ENCODE results near the gene LTBR. TPM values are rescaled to one million over a fixed set of nuclear protein-coding genes. Genes with fewer than 3 reads are reported as not detected.
"Not testable (repeated sequence)": the region's sequence is repeated elsewhere in the genome, so short reads cannot be mapped to it uniquely, and the experiment has no call there.

LTBR gene
- total RNA-seq, 3 donors from 2014 or later (not counting 1 experiment from before 2014, with no cell fraction given): 3.7 to 5.8 (median 4.4) TPM

DNA sequence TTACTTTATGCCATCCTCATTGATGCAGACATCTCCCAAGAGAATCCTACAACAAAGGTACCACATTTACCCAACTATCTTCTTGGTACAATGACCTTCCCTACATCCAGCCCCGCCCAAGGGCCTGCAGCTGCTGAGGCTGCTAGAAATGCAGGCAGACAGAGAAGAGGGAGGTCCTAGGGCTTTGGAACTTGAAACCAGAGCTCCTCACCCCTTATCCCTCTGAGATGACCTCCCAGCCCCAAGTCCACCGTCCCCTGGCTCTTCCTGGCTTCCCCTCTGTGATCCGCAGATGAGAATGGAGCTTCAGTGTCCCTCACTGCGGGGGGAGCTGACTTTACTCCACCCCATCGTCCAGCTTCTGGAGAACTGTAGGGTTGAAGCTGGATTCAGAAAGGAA lies 40.4 kb upstream of the LTBR start:
- Histone ChIP-seq H3K27ac (ENCODE audit: low read length) (peak overlapping the region; percentile 29), H3K27me3 (ENCODE audit: control insufficient read depth, insufficient read depth, low read length) (no peaks in the 10 kb centered on the region), H3K4me3 (ENCODE audit: low read length) (no peak overlapping the region), H3K9me3 (ENCODE audit: control insufficient read depth, insufficient read depth, low read length) (no peaks in the 10 kb centered on the region), H3K4me1 (ENCODE audit: control insufficient read depth, insufficient read depth, low read length) (peaks cover 71% of the 10 kb centered on the region), H3K36me3 (ENCODE audit: control insufficient read depth, insufficient read depth, low read length) (no peaks in the 10 kb centered on the region)
- no peaks in the 10 kb centered on the region for H3K36me3 Mint-ChIP-seq
- WGBS (ENCODE audit: insufficient coverage): 91% methylated on average over 4 of the region's 5 CpGs
- DNase-seq (no peak), ATAC-seq (no peak)
- no peaks in the 10 kb centered on the region for H3K27me3 Mint-ChIP-seq (ENCODE audit: low read depth in 2 of 2)
- H3K9me3 Mint-ChIP-seq: no peaks in the 10 kb centered on the region
- H3K4me3 Mint-ChIP-seq: no peak overlapping the region
- intact Hi-C loops (cut with micrococcal nuclease): no loop called here
- H3K27ac Mint-ChIP-seq: no peak overlapping the region
- H3K4me1 Mint-ChIP-seq: peaks cover 38 to 57% of the 10 kb centered on the region in 2 donors
- TF ChIP-seq, protein P1, sequence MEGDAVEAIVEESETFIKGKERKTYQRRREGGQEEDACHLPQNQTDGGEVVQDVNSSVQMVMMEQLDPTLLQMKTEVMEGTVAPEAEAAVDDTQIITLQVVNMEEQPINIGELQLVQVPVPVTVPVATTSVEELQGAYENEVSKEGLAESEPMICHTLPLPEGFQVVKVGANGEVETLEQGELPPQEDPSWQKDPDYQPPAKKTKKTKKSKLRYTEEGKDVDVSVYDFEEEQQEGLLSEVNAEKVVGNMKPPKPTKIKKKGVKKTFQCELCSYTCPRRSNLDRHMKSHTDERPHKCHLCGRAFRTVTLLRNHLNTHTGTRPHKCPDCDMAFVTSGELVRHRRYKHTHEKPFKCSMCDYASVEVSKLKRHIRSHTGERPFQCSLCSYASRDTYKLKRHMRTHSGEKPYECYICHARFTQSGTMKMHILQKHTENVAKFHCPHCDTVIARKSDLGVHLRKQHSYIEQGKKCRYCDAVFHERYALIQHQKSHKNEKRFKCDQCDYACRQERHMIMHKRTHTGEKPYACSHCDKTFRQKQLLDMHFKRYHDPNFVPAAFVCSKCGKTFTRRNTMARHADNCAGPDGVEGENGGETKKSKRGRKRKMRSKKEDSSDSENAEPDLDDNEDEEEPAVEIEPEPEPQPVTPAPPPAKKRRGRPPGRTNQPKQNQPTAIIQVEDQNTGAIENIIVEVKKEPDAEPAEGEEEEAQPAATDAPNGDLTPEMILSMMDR (IDR thresholded peaks at IDR 0.05): no peak

DNA sequence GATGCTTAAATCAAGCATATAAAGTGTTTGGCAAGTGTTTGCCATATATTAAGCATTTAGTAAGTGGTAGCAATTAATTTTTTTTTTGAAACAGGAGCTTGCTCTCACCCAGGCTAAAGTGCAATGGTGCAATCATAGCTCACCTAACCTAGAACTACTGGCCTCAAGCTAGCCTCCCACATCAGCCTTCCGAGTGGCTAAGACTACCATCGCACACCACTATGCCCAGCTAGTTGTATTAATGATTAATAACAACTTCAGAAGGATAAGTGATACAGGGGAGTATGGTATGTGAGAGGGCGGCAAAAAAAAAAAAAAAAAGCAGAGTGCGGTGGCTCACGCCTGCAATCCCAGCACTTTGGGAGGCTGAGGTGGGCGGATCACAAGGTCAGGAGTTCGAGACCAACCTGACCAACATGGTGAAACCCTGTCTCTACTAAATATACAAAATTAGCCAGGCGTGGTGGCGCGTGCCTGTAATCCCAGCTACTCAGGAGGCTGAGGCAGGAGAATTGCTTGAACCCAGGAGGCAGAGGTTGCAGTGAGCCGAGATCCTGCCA lies 39.8 kb upstream of the LTBR start:
- peaks cover 65% of the 10 kb centered on the region for H3K4me1 ChIP-seq (ENCODE audit: control insufficient read depth, insufficient read depth, low read length)
- H3K27me3 Mint-ChIP-seq (ENCODE audit: low read depth in 2 of 2); H3K4me3 Mint-ChIP-seq; H3K27ac ChIP-seq (ENCODE audit: low read length); H3K36me3 Mint-ChIP-seq; H3K27me3 ChIP-seq (ENCODE audit: control insufficient read depth, insufficient read depth, low read length); H3K4me3 ChIP-seq (ENCODE audit: low read length); intact Hi-C loops (cut with micrococcal nuclease); H3K9me3 ChIP-seq (ENCODE audit: control insufficient read depth, insufficient read depth, low read length); H3K9me3 Mint-ChIP-seq; DNase-seq; ATAC-seq; H3K36me3 ChIP-seq (ENCODE audit: control insufficient read depth, insufficient read depth, low read length): not testable (repeated sequence)
- H3K4me1 Mint-ChIP-seq: peaks cover 38 to 57% of the 10 kb centered on the region in 2 donors
- H3K27ac Mint-ChIP-seq: peak overlapping the region in 1 of 2 donors; percentile 27
- 93% methylated on average over 9 of the region's 11 CpGs for WGBS (ENCODE audit: insufficient coverage)

DNA sequence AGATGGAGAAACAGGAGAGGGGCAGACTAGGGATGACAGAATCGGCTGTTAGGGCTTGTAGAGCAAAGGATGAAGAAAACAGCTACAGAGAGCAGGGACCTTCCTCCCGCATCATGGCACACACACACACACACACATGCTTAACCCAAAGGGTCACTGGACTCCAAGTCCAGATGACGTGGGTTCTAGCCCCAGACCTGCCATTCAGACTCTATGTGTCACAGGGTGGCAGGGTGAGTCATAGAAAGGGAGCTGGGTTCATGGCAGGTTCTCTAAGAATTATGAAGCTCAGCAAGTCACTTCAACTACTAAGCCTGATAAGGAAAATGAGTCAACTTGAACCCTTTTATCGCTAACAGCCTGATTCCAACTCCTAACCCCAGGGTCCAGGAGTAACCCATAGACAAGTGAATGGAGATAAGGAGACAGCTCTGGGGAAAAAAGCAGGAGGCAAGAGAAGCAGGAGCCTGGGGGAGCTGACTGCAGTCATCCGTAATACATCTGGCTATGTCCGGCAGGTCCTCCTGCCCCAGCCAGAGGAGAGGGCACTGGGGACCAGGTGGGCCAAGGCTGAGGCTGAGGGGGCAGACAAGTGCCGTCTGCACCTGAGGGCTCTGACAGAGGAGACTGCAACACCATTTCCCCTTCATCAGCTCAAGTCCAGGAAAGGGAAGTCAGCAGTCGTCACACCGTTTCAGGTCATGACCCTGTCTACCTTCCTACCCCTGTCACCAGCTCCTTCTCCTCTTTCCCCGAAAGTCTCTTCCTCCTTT lies 38.5 kb upstream of the LTBR start:
- H3K27me3 Mint-ChIP-seq (ENCODE audit: low read depth in 2 of 2): no peaks in the 10 kb centered on the region
- H3K36me3 ChIP-seq (ENCODE audit: control insufficient read depth, insufficient read depth, low read length): no peaks in the 10 kb centered on the region
- DNase-seq (peak in 1 of 2 donors; percentile 47), ATAC-seq (peak in 2 of 3 donors; percentile 56 to 65)
- peak overlapping the region; percentile 43 for H3K4me3 Mint-ChIP-seq
- intact Hi-C loops (cut with micrococcal nuclease): no loop called here
- H3K36me3 Mint-ChIP-seq: no peaks in the 10 kb centered on the region
- TF ChIP-seq, protein P1 (IDR thresholded peaks at IDR 0.05): no peak
- no peaks in the 10 kb centered on the region for H3K27me3 ChIP-seq (ENCODE audit: control insufficient read depth, insufficient read depth, low read length)
- peaks cover 38 to 57% of the 10 kb centered on the region in 2 donors for H3K4me1 Mint-ChIP-seq
- no peak overlapping the region for H3K27ac ChIP-seq (ENCODE audit: low read length)
- 50% methylated on average over 8 of the region's 10 CpGs for WGBS (ENCODE audit: insufficient coverage)
- peak overlapping the region; percentile 57 to 88 for H3K27ac Mint-ChIP-seq
- H3K9me3 ChIP-seq (ENCODE audit: control insufficient read depth, insufficient read depth, low read length): no peaks in the 10 kb centered on the region
- H3K4me3 ChIP-seq (ENCODE audit: low read length): no peak overlapping the region
- H3K9me3 Mint-ChIP-seq: no peaks in the 10 kb centered on the region
- peaks cover 54% of the 10 kb centered on the region for H3K4me1 ChIP-seq (ENCODE audit: control insufficient read depth, insufficient read depth, low read length)

DNA sequence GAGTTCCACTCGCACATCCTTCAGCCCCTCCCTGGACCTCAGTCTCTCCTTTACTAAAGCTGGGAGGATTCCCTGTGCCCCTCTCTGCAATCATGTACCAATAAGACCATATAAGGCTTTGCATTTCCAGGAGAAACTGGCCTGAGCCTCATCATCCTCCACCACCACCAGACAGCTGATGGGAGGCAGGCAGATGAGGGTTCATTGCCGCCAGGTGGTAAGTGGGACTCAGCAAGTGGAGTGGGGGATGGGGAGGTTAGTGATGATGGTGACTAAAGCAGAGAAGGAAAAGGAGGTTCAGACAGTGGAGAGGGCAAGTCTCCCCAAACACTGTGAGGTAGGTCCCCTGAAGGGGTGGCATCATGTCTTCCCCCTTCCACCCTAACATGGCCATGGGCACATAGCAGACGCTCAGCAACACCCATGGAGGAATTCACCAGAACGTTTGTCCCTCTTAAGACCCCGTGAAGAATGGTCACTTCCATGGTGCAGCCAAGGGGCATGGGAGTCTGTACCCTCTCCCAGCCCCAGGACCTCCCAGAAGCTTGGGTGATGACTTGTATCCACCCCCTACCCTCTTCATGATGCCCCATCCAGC lies 37.6 kb upstream of the LTBR start:
- H3K4me3 Mint-ChIP-seq: no peak overlapping the region
- peaks cover 52% of the 10 kb centered on the region for H3K4me1 ChIP-seq (ENCODE audit: control insufficient read depth, insufficient read depth, low read length)
- H3K27me3 Mint-ChIP-seq (ENCODE audit: low read depth in 2 of 2): no peaks in the 10 kb centered on the region
- no peaks in the 10 kb centered on the region for H3K36me3 Mint-ChIP-seq
- intact Hi-C loops (cut with micrococcal nuclease): no loop called here
- TF ChIP-seq, protein P1 (IDR thresholded peaks at IDR 0.05): no peak
- H3K27ac Mint-ChIP-seq: peak overlapping the region in 1 of 2 donors; percentile 88
- 81% methylated on average over 5 of the region's 5 CpGs for WGBS (ENCODE audit: insufficient coverage)
- ATAC-seq (no peak), DNase-seq (no peak)
- peaks cover 38 to 53% of the 10 kb centered on the region in 2 donors for H3K4me1 Mint-ChIP-seq
- no peaks in the 10 kb centered on the region for H3K9me3 Mint-ChIP-seq
- H3K36me3 ChIP-seq (ENCODE audit: control insufficient read depth, insufficient read depth, low read length): no peaks in the 10 kb centered on the region
- H3K9me3 ChIP-seq (ENCODE audit: control insufficient read depth, insufficient read depth, low read length): no peaks in the 10 kb centered on the region
- H3K27me3 ChIP-seq (ENCODE audit: control insufficient read depth, insufficient read depth, low read length): no peaks in the 10 kb centered on the region
- H3K27ac ChIP-seq (ENCODE audit: low read length): no peak overlapping the region
- H3K4me3 ChIP-seq (ENCODE audit: low read length): no peak overlapping the region
